GM18873 (cell line): ENCODE measurements around the gene ADAM10.

Experiments
- ATAC-seq: cut with Tn5 transposase; IDR thresholded peaks from one replicate; pipeline ENCODE4 v1.9.1; 2021; ENCODE audit warnings: mild to moderate bottlenecking, moderate library complexity, moderate number of reproducible peaks; ENCODE audit not compliant: unreplicated experiment, low FRiP score

ADAM10 gene

DNA sequence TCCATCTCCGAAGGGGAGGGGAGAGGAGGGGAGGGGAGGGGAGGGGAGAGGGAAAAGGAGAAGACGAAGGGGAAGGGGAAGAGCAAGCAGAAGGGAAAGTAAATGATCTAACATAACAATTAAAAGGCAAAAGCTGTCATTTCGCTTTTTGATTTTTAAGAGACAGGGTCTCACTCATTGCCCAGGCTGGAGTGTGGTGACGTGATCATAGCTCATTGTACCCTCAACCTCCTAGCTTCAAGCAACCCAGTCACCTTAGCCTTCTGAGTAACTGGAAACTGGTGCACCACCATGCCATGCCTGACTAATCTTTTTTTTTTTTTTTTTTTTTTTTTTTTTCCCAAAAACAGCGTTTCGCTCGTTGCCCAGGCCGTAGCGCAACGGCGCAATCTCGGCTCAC is 22.6 kb downstream of the ADAM10 start:
- ATAC-seq = no peak

DNA sequence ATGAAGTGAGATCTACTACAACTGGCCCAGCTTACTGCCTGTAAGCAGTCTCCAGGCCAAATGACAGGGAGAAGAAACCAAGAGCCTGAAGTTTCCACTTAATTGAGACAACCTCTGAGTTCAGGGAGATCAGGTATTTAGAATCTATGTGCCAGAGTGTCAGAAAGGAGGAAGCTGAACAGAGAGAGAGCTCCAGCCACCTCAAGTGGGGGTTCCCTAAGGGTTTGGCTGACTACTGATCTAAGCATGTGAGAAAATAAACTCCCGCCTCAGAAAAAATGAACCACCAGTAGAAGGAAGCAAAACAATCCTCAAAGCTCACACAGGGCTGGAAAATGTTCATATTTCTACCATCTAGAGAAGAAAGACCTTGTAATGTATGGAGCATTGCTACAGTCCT is 25.0 kb downstream of the ADAM10 start:
- no peak for ATAC-seq

DNA sequence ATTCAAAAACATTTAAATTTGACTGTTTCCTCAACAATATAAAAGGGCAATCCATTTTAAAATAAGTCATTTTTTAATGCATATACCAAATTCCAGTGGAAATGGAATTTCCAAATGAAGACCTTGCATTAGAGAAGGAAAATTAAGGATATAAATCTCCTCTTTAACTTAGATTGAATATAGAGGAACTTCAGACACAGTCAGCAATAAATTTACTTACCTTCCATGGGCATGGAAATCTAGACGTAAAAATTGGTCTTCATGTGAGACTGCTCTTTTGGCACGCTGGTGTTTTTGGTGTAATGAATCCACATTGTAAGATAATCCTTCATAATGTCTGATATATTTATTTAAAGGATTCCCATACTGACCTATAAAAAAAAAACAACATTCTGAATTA is 32.1 kb downstream of the ADAM10 start:
- no peak for ATAC-seq

DNA sequence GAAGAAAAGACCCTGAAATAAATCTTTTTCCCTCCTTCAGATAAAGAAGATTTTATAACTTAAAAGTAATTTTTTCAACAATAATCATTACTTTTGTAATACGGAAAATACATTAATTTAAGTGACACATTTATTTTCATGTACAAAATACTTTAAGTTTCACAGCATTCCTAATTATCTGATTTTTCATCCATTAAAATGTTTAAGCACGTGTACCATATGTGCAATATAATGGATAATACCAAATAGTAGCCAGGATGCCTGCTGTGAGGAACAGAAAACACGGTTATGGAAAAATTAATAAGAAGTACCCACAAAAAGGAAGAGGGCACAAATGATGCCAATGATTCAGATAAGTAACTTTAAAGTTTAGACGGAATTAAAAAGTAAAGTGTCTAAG is 33.5 kb downstream of the ADAM10 start:
- ATAC-seq = no peak

DNA sequence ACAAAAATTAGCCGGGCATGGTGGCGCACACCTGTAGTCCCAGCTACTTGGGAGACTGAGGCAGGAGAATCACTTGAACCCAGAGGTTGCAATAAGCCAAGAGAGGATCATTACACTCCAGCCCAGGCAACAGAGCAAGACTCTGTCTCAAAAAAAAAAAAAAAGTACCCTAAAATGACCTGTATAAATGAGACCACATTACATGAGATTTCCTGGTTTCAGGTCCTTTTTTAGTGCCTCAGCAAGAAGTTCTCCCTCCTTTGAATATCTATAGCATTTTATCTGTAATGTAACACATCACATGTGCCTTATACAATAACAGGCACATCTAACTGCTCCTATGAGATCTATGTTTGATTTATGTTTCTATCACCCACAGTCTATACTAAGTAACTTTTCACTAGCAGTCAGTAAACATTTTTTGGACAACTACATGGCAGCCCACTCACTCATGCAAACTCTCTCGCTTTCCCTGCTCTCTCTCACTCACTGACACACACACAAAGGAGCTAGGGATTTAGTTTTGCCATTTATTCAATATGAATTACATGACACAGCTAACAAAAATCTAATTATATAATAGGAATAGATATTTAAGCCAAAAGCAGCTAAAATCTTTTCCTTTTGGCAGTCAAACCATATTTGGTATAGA is 34.1 kb downstream of the ADAM10 start:
- ATAC-seq = no peak

DNA sequence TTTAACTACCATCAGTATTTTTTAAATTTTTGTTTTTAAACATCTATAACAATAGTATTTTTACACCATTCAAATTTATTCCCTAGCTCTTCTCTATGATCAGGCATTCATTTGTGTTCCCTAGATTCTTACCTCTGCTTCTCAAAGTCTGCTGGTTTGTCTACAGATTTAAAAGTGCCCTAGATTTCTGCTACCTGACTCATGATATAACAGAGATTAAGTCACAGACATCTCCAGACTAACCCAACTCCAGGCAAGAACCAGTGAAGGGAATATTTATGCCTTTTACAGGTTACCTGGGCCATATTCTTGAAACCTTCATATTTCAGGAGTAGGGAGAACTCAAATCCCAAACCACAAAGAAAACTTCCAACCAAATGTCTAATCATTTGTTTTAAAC is 38.8 kb downstream of the ADAM10 start:
- no peak for ATAC-seq

DNA sequence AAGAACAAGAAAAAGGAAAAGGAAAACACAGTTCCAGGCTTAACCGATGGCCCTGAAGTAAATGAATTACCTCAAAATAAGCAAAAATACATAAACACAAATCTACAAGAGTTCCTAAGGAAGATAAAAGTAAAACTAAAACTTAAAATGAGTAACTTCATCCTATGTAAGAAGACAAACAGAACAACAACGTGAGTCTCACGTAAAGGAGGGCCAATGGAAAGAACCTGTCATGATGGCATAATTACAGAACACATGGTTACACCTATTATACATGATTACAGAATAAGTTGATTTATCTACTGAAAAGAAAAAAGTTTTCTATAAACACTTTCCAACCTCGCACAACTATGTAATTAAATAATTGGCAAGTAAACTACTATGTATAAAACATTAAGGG is 42.1 kb downstream of the ADAM10 start:
- ATAC-seq = no peak

DNA sequence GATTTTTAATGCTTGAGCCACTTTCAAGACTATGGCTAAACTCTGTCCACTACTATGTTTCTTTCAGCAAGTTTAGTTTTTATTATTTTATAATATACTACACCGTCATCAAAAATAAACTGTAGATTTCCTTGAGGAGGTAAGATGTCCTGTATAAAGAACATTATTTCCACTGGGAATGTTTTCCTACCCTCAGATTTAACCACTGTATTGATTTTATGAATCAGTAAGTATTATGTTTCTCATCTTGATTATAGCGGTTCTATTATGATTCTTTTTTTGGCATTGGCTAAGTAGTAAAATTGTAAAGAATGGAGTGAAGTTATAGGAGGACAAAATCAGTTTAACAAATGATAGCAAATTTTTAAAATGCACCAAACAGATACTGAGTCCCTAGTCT is 44.4 kb downstream of the ADAM10 start:
- ATAC-seq = no peak

DNA sequence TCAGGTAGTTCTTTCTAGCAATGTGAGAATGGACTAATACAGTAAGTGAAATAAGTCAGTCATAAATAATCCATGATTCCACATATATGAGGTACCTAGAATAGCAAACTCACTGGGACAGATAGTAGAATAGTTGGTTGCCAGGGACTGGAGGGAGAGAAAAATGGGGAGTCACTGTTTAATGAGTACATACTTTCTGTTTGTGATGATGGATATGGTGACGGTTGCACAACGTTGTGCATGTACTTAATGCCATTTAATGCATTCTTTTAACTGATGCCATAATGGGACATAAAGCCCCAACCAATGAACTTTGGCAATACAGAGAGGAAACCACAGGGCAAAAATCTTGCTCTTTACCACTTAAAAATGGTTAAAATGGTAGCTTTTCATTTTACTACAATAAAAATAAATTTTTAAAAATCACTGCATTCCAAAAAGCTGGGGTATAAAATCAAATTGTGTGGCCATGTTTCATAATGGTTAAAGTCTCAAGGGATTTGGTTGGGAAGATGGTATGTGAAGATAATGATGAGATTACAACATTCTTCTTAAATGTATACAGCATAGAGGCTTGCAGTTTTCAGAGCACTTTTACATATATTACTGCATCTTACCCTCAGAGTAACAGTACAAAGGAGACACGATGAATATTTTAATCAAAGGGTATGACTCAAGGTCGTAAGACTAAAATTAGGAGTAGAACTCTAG is 45.2 kb downstream of the ADAM10 start:
- no peak for ATAC-seq

DNA sequence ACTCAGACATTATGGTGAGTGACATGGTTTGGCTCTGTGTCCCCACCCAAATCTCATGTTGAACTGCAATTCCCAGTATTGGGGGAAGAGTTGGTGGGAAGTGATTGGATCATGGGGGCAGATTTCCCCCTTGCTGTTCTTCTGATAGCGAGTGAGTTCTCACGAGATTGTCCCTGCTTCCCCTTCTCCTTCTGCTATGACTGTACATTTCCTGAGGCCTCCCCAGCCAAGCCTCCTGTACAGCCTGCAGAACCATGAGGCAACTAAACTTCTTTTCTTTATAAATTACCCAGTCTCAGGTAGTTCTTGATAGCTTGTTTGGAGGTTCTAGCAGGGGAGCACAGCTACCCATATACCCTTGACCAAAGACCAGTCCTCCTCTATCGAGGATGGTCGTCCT is 45.9 kb downstream of the ADAM10 start:
- no peak for ATAC-seq

DNA sequence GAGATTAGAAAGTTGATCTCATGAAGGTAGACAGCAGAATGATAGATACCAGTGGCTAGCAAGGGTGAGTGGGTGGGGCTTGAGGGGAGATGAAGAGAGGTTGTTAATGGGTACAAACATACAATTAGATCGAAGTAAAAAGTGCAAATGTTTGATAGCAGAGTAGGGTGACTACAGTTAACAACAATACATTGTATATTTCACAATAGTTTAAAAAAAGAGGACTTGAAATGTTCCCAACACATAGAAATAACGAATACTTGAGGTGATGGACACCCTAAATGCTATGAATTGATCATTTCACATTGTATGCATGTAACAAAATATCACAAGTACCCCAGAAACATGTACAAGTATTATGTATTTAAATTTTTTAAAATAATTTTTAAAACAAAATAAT is 47.3 kb downstream of the ADAM10 start:
- ATAC-seq = no peak

DNA sequence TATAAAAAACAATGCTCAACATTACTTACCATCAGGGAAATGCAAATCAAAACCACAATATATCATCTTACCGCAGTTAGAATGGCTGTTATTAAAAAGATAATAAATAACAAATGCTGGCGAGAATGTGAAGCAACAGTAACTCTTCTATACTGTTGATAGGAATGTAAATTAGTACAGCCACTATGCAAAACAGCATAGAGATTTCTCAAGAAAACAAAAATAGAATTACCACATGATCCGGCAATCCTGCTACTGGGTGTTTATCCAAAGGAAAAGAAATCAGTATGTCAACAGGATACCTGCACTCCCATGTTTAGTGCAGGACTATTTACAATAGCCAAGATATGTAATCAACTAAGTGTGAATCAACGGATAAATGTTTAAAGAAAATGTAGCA is 48.1 kb downstream of the ADAM10 start:
- ATAC-seq = no peak

DNA sequence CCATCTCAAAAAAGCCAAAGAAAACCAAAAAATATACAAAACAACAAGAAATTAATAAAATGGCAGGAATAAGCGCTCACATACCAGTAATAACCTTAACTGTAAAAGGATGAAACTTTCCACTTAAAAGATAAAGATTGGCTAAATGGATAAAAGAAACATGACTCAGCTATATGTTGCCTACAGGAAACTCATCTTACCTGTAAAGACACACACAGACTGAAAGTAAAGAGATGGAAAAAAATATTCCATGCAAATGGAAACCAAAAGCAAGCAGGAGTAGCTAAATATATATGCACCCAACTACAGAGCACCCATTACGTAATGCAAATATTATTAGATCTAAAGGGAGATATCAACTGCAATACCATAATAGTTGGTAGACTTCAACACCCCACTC is 49.7 kb downstream of the ADAM10 start:
- ATAC-seq = no peak

DNA sequence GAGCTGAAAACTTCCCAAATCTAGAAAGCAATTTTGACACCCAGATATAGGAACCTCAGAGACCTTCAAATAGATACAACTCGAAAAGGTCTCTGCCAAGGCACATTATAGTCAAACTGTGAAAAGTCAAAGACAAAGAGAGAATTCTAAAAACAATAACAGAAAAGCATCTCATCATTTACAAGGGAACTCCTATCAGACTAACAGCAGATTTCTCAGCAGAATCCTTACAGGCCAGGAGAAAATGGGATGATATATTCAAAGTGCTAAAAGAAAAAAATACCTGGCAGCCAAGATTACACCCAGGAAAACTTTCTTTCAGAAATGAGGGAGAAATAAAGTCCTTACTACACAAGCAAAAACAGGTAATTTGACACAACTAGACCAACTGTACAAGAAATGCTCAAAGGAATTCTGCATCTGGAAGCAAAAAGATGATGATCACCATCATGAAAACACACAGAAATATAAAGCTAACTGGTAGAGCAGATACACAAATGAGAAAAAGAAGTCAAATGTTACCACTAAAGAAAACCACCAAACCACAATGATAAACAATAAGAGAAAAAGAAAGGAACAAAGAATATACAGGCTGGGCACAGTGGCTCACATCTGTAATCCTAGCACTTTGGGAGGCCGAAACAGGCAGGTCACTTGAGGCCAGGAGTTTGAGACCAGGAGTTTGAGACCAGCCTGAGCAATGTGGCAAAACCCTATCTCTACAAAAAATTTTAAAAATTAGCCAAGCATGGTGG is 50.4 kb downstream of the ADAM10 start:
- no peak for ATAC-seq

DNA sequence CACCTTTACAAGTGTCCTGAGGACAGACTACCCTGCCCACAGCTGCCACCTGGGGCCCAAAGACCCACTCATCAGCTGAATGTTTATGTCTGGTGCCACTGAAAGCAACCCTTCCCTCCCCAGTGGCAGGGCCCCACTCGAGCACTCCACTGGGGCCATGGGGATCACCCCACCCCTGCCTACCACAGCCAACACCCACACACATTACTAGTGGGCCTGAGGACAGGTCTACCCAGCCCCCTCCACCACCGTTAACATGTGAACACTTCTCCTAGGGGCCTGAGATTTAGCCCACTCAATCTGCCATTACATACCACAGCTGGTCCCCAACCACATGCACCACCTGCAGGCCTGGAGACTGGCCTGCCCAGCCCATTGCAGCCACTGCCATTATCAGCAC is 52.3 kb downstream of the ADAM10 start:
- no peak for ATAC-seq

DNA sequence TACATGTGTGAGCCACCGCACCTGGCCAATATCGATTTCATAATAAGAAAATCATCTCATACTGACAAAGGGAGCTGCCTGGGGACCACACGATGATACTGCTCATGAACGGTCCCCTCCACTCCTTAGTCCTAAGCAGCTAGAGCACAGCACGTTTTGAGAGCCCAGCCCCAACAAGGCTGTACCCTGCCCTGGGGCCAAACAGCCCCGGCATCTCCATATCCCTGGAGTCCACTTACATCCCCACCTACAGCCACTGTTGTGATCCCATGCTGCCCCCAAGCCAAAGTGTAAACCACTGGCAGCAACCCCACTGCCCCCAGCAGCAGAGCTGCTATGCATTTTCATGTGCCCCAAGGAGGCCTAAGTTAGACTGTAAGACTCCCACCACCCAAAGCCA is 52.8 kb downstream of the ADAM10 start:
- no peak for ATAC-seq

DNA sequence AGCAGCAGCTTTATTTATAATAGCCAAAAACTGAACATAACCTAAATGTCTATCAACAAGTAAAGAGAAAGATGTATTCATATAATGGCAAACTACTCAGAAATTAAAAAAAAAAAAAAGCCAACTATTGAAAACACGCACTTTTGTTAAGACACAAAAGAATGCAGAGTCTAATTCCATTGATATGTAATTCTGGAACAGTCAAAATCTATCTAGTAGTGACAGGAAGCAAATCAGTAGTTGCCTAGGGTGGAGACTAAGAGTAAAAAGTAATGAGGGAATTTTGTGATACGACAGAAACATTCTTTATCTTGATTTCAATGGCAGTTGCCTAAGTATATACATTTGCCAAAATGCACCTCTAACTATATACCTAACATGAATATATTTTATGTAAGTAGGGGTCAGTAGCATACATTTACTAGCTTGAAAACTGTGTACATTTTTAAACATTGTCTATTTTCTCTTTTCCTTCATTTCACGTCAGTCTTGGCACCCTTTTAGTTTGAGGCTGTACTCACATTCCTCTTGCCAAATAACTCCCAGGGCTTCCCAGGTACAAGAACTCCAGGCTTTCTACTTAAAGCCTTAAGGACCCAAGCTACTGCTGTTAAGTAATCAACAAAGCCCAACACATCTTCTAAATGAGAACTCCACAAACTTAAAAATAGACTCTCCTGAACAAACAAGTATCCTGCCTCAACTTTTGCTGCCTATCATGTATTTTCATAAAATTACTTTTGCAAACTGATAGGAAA is 54.7 kb downstream of the ADAM10 start:
- no peak for ATAC-seq

DNA sequence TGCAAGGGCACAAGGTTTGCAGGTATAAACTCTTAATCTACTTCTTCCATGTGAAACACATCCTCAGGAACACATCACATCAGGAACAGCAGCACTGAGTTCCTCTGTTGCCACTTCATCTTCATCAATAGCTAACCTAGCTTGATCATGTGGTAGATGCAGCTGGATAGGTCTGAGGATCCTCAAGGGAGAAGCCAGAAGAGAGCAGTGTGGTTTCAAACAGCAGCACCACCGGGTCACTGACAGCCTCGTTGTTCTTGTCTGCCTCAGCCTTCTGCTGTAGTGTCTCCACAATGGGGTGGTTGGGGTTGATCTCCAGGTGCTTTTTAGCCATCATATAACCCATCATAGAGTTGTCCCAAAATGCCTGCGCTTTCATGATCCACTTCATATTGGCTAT is 58.8 kb downstream of the ADAM10 start:
- ATAC-seq = no peak

DNA sequence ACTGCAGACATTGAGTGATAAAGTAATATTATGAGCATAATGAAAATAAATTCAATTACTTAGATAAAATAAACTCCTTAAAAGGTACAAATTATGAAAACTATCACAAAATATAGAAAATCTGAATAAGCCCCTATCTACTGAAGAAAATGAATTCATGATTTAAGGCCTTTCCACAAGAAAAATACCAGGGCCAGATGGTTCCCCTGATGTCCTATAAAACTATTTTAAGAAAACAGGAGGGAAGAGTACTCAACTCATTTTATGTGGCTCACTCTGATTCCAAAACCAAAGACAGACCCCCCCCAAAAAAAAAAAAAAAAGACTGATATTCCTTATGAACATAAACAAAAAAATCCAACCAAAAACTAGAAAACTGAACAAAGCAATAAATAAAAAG is 59.9 kb downstream of the ADAM10 start:
- no peak for ATAC-seq

DNA sequence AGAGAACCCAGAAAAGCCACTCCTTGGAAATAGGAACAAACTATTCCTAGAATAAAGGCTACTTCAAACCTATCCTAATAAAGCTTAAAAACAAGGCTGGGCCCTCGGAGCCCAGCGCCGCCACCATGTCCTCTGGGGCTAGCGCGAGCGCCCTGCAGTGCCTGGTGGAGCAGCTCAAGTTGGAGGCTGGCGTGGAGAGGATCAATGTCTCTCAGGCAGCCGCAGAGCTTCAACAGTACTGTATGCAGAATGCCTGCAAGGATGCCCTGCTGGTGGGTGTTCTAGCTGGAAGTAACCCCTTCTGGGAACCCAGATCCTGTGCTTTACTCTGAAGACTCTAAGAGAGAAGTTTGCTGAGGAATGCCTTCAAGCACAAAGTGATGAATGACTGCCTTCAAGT is 63.2 kb downstream of the ADAM10 start:
- ATAC-seq = no peak

DNA sequence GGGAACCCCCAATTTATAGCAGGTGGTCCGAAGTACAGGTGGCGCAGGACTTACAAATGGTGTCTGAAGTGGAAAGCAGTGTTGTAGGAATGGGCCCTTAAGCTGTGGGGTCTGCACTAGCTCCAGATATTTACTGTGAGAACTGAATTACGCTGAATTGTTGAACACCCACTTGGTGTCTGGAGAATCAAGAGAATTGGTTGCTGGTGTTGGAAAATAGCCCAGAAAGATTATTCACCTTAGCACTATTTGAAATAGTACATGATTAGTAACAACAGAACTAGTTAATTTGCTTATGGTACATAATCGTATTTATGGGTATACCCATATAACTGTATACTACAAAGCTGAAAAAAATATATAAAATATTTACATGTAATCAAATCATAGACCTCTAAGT is 64.8 kb downstream of the ADAM10 start:
- ATAC-seq = no peak
